Astrocyte of the spinal cord (primary cell): ENCODE data around the gene UBXN10.

Experiments used
- DNase-seq: peaks from one replicate; pipeline ENCODE4 v3.0.0; 2011; ENCODE audit warnings: low read depth, low spot score
- H3K4me3 ChIP-seq: 2 replicates; pipeline ENCODE4 v1.5.1; 2011; ENCODE audit warnings: low read depth, mild to moderate bottlenecking, low read length, moderate library complexity
- CTCF ChIP-seq: IDR thresholded peaks from 2 replicates; pipeline ENCODE4 v1.5.1; 2012; ENCODE audit warnings: low read depth, mild to moderate bottlenecking, low read length, inconsistent platforms
- in situ Hi-C: cut with HindIII; loops from 2 replicates; pipeline ENCODE4 v1.10.0; 2017; ENCODE audit warnings: low sequenced_read_pairs

The UBXN10 gene

GRCh38 chr1:20147846-20148570, 37.9 kb upstream of the UBXN10 start:
- no peak for TF ChIP-seq CTCF
- H3K4me3 ChIP-seq: no peak overlapping the region
- no peak for DNase-seq
- in situ Hi-C loops: no loop called here

GRCh38 chr1:20148571-20149500, 37.1 kb upstream of the UBXN10 start:
- no peak overlapping the region for H3K4me3 ChIP-seq
- no peak for TF ChIP-seq CTCF
- no peak for DNase-seq
- in situ Hi-C loops: no loop called here

- H3K4me3 ChIP-seq: no peak overlapping the region
- no peak for DNase-seq
- no peak for TF ChIP-seq CTCF
- in situ Hi-C loops: no loop called here
Measured at GRCh38 chr1:20149601-20150325, 36.1 kb upstream of the UBXN10 start.

- in situ Hi-C loops: no loop called here
- no peak overlapping the region for H3K4me3 ChIP-seq
- TF ChIP-seq CTCF: no peak
- DNase-seq: no peak
Measured at GRCh38 chr1:20150326-20150705, 35.6 kb upstream of the UBXN10 start.

- in situ Hi-C loops: no loop called here
- no peak for TF ChIP-seq CTCF
- no peak for DNase-seq
- no peak overlapping the region for H3K4me3 ChIP-seq
Measured at GRCh38 chr1:20150969-20151368, 34.9 kb upstream of the UBXN10 start.

GRCh38 chr1:20151906-20152598, 33.8 kb upstream of the UBXN10 start:
- in situ Hi-C loops: no loop called here
- peak overlapping the region; percentile 30 for H3K4me3 ChIP-seq
- peak; percentile 84 for TF ChIP-seq CTCF
- DNase-seq: peak; percentile 59
